SKM-1 treated with dmso at 0.1 percent for 144 hours (cell line): Measurements from ENCODE around the gene LANCL1.

ENCODE experiments used
- DNase-seq: peaks from one replicate; lab custom pipeline; 2025; ENCODE audit not compliant: unreplicated experiment; lab: John Stamatoyannopoulos, UW

The LANCL1 gene

GRCh38 chr2:210399440-210400041 is 77.0 kb downstream of the LANCL1 start:
- DNase-seq, result no peak

GRCh38 chr2:210392469-210392881 is 84.1 kb downstream of the LANCL1 start:
- DNase-seq, result no peak

- no peak for DNase-seq
Measured at GRCh38 chr2:210389856-210390255, 86.7 kb downstream of the LANCL1 start.

GRCh38 chr2:210388148-210388547 is 88.4 kb downstream of the LANCL1 start:
- no peak for DNase-seq

- no peak for DNase-seq
Measured at GRCh38 chr2:210387074-210387473, 89.5 kb downstream of the LANCL1 start.
